Thyroid gland (tissue), 4 donors: ENCODE measurements around the gene E2F4.

Experiments
- CTCF ChIP-seq, 6 experiments: fragments of 200-600 bp in 3 of 6; fragments of 450-650 bp in 3 of 6; sonication (generic) in 3 of 6; IDR thresholded peaks; one replicate each; pipeline ENCODE4 v1.5.1; 2016 to 2019; ENCODE audit warnings: antibody characterized with exemption in 6 of 6, mild to moderate bottlenecking in 2 of 6, inconsistent platforms in 1 of 6, moderate library complexity in 1 of 6
- POLR2A ChIP-seq, 2 donors: fragments of 450-650 bp; IDR thresholded peaks; one replicate each; pipeline ENCODE4 v1.6.1; 2017; ENCODE audit warnings: antibody characterized with exemption in 2 of 2, mild to moderate bottlenecking in 2 of 2, moderate library complexity in 1 of 2

GRCh38 chr16:67202426-67202825, 10.5 kb downstream of the E2F4 start:
- TF ChIP-seq POLR2A (IDR thresholded peaks at IDR 0.05) (no peak), CTCF (IDR thresholded peaks at IDR 0.05) (no peak)
